ENCODE results near the gene LRP1.

LRP1 gene

GRCh38 chr12:57213763-57214397 lies 85.6 kb downstream of the LRP1 start:
- H3K4me3 ChIP-seq (ENCODE audit: low read depth, low read length): no peak overlapping the region
- TF ChIP-seq, protein P1, sequence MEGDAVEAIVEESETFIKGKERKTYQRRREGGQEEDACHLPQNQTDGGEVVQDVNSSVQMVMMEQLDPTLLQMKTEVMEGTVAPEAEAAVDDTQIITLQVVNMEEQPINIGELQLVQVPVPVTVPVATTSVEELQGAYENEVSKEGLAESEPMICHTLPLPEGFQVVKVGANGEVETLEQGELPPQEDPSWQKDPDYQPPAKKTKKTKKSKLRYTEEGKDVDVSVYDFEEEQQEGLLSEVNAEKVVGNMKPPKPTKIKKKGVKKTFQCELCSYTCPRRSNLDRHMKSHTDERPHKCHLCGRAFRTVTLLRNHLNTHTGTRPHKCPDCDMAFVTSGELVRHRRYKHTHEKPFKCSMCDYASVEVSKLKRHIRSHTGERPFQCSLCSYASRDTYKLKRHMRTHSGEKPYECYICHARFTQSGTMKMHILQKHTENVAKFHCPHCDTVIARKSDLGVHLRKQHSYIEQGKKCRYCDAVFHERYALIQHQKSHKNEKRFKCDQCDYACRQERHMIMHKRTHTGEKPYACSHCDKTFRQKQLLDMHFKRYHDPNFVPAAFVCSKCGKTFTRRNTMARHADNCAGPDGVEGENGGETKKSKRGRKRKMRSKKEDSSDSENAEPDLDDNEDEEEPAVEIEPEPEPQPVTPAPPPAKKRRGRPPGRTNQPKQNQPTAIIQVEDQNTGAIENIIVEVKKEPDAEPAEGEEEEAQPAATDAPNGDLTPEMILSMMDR (IDR thresholded peaks at IDR 0.05; ENCODE audit: low read depth, low read length): no peak
- TF ChIP-seq POLR2A (IDR thresholded peaks at IDR 0.05; ENCODE audit: extremely low read depth, insufficient read length) (no peak), MYC (IDR thresholded peaks at IDR 0.05; ENCODE audit: low read depth, low read length) (no peak)
- TF ChIP-seq, protein P2, sequence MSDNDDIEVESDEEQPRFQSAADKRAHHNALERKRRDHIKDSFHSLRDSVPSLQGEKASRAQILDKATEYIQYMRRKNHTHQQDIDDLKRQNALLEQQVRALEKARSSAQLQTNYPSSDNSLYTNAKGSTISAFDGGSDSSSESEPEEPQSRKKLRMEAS (IDR thresholded peaks at IDR 0.05; ENCODE audit: low read depth, low read length): no peak
- DNase-seq (ENCODE audit: low read depth): no peak

GRCh38 chr12:57214398-57214781 lies 86.1 kb downstream of the LRP1 start:
- no peak overlapping the region for H3K4me3 ChIP-seq (ENCODE audit: low read depth, low read length)
- peak; percentile 74 for DNase-seq (ENCODE audit: low read depth)
- no peak for TF ChIP-seq POLR2A (IDR thresholded peaks at IDR 0.05; ENCODE audit: extremely low read depth, insufficient read length)
- TF ChIP-seq, protein P1 (IDR thresholded peaks at IDR 0.05; ENCODE audit: low read depth, low read length): peak; percentile 86
- no peak for TF ChIP-seq MYC (IDR thresholded peaks at IDR 0.05; ENCODE audit: low read depth, low read length)
- TF ChIP-seq, protein P2 (IDR thresholded peaks at IDR 0.05; ENCODE audit: low read depth, low read length): no peak

GRCh38 chr12:57215065-57215464 lies 86.8 kb downstream of the LRP1 start:
- DNase-seq (ENCODE audit: low read depth): no peak
- TF ChIP-seq, protein P2 (IDR thresholded peaks at IDR 0.05; ENCODE audit: low read depth, low read length): no peak
- TF ChIP-seq, protein P1 (IDR thresholded peaks at IDR 0.05; ENCODE audit: low read depth, low read length): no peak
- TF ChIP-seq POLR2A (IDR thresholded peaks at IDR 0.05; ENCODE audit: extremely low read depth, insufficient read length) (no peak), MYC (IDR thresholded peaks at IDR 0.05; ENCODE audit: low read depth, low read length) (no peak)

GRCh38 chr12:57215668-57216013 lies 87.4 kb downstream of the LRP1 start:
- no peak overlapping the region for H3K4me3 ChIP-seq (ENCODE audit: low read depth, low read length)
- DNase-seq (ENCODE audit: low read depth): peak; percentile 35
- TF ChIP-seq, protein P1 (IDR thresholded peaks at IDR 0.05; ENCODE audit: low read depth, low read length): no peak
- TF ChIP-seq, protein P2 (IDR thresholded peaks at IDR 0.05; ENCODE audit: low read depth, low read length): no peak
- TF ChIP-seq MYC (IDR thresholded peaks at IDR 0.05; ENCODE audit: low read depth, low read length) (no peak), POLR2A (IDR thresholded peaks at IDR 0.05; ENCODE audit: extremely low read depth, insufficient read length) (no peak)

More at GRCh38 chr12:57215065-57215464, 86.8 kb downstream of the LRP1 start:
- H3K4me3 ChIP-seq (ENCODE audit: low read depth, low read length): no peak overlapping the region

GRCh38 chr12:57216014-57216911 lies 88.0 kb downstream of the LRP1 start, which contains the start of gene NXPH4:
TSS of gene NXPH4 (plus strand) at chr12:57216794. CDS start at chr12:57216970, 176 bp downstream.
- no peak within 1 kb of the TSS for H3K4me3 ChIP-seq (ENCODE audit: low read depth, low read length)
- DNase-seq (ENCODE audit: low read depth): no peak
- no peak for TF ChIP-seq POLR2A (IDR thresholded peaks at IDR 0.05; ENCODE audit: extremely low read depth, insufficient read length)
